Gastroesophageal sphincter (tissue), 4 donors: Measurements from ENCODE around the gene ARHGAP6. TPM values are rescaled to one million over a fixed set of nuclear protein-coding genes. Genes with fewer than 3 reads are reported as not detected.
"Not testable (repeated sequence)": the region's sequence is repeated elsewhere in the genome, so short reads cannot be mapped to it uniquely, and the experiment has no call there.

Source experiments
- ATAC-seq: fragments of 150-250 bp; one replicate; pipeline ENCODE4 v1.9.1; 2016; ENCODE audit warnings: mild to moderate bottlenecking, moderate library complexity
- H3K27ac ChIP-seq, 4 donors: fragments of 200-600 bp; sonication (generic) in 3 of 4; 1 replicate in 3 of 4; 2 replicates in 1 of 4; pipeline ENCODE4 v1.5.1; 2016 to 2019
- H3K27me3 ChIP-seq: fragments of 200-600 bp; sonication (generic); one replicate; pipeline ENCODE4 v1.5.1; 2019
- H3K36me3 ChIP-seq, 2 donors: fragments of 200-600 bp; sonication (generic); one replicate each; pipeline ENCODE4 v1.5.1; 2019; ENCODE audit warnings: control low read depth in 1 of 2
- H3K4me1 ChIP-seq, 3 donors: fragments of 200-600 bp; sonication (generic); 1 replicate in 2 of 3; 2 replicates in 1 of 3; pipeline ENCODE4 v1.5.1; 2016 to 2019; ENCODE audit warnings: control low read depth in 2 of 3
- H3K4me3 ChIP-seq, 2 donors: fragments of 200-600 bp; sonication (generic); one replicate each; pipeline ENCODE4 v1.5.1; 2019; ENCODE audit warnings: mild to moderate bottlenecking in 1 of 2, moderate library complexity in 1 of 2
- H3K9me3 ChIP-seq, 3 donors: fragments of 200-600 bp; sonication (generic); one replicate each; pipeline ENCODE4 v1.5.1; 2017 to 2019; ENCODE audit warnings: control low read depth in 2 of 3
- CTCF ChIP-seq, 4 experiments: fragments of 200-600 bp in 2 of 4; fragments of 450-650 bp in 2 of 4; sonication (generic) in 1 of 4; IDR thresholded peaks; one replicate each; pipeline ENCODE4 v1.5.1; 2017 to 2019; ENCODE audit warnings: antibody characterized with exemption in 4 of 4, mild to moderate bottlenecking in 2 of 4, moderate library complexity in 2 of 4
- EP300 ChIP-seq: sonication (generic); formaldehyde crosslinking; IDR thresholded peaks from one replicate; pipeline ENCODE4 v1.6.1; 2017; ENCODE audit warnings: antibody characterized with exemption, mild to moderate bottlenecking
- POLR2A ChIP-seq, 2 donors: fragments of 450-650 bp; IDR thresholded peaks; one replicate each; pipeline ENCODE4 v1.6.1; 2017; ENCODE audit warnings: antibody characterized with exemption in 2 of 2, mild to moderate bottlenecking in 2 of 2, moderate library complexity in 1 of 2
- POLR2AphosphoS5 ChIP-seq: sonication (generic); formaldehyde crosslinking; IDR thresholded peaks from one replicate; pipeline ENCODE4 v1.6.1; 2017; ENCODE audit warnings: antibody characterized with exemption
- WGBS, 2 donors: methylation state at CpG; one replicate each; pipeline ENCODE4 v1.1.5; 2018; ENCODE audit warnings: low coverage in 1 of 2; 5-methylcytosine and 5-hydroxymethylcytosine counted together
- total RNA-seq, 4 donors: library from RNA; depleted of rRNA; stranded (reverse); fragments of >200 nt; gene quantifications; one replicate each; pipeline ENCODE4 v1.1.0, GENCODE V29; 2016

ARHGAP6 gene
- total RNA-seq, 4 donors from 2014 or later: 25.2 to 35.1 (median 31.8) TPM

GRCh38 chrX:11509786-11510185 is 155.9 kb downstream of the ARHGAP6 start:
- no peaks in the 10 kb centered on the region for H3K36me3 ChIP-seq
- no peaks in the 10 kb centered on the region for H3K27me3 ChIP-seq
- TF ChIP-seq POLR2AphosphoS5 (no peak), POLR2A (IDR thresholded peaks at IDR 0.05) (no peak), CTCF (IDR thresholded peaks at IDR 0.05) (no peak)
- WGBS, 2 donors: 48 to 79% methylated on average over 2 to 3 of the region's 3 CpGs
- no peaks in the 10 kb centered on the region for H3K4me1 ChIP-seq
- H3K9me3 ChIP-seq: no peaks in the 10 kb centered on the region
- ATAC-seq: no peak
- no peak overlapping the region for H3K27ac ChIP-seq
- H3K4me3 ChIP-seq: no peak overlapping the region

- ATAC-seq: no peak
- H3K9me3 ChIP-seq: no peaks in the 10 kb centered on the region
- peaks cover 0 to 4% (median 0%) of the 10 kb centered on the region in 3 donors for H3K4me1 ChIP-seq
- H3K36me3 ChIP-seq: no peaks in the 10 kb centered on the region
- 48% methylated on average over 2 of the region's 2 CpGs; no CpG with 5 or more reads in 1 of the 2 donors for WGBS, 2 donors
- TF ChIP-seq POLR2A (IDR thresholded peaks at IDR 0.05): no peak
- no peak for TF ChIP-seq EP300
- no peak for TF ChIP-seq CTCF (IDR thresholded peaks at IDR 0.05)
- TF ChIP-seq POLR2AphosphoS5: no peak
- H3K27me3 ChIP-seq: no peaks in the 10 kb centered on the region
- H3K27ac ChIP-seq: no peak overlapping the region
- H3K4me3 ChIP-seq: no peak overlapping the region
Measured at GRCh38 chrX:11504234-11504633, 161.5 kb downstream of the ARHGAP6 start.

GRCh38 chrX:11499076-11500044 is 166.4 kb downstream of the ARHGAP6 start:
- WGBS, 2 donors: 31 to 39% methylated on average over 4 to 5 of the region's 5 CpGs
- no peak for TF ChIP-seq CTCF (IDR thresholded peaks at IDR 0.05)
- peak; percentile 17 for TF ChIP-seq POLR2AphosphoS5
- no peak overlapping the region for H3K27ac ChIP-seq
- no peaks in the 10 kb centered on the region for H3K9me3 ChIP-seq
- no peaks in the 10 kb centered on the region for H3K27me3 ChIP-seq
- ATAC-seq: no peak
- H3K4me1 ChIP-seq: peaks cover 0 to 4% (median 0%) of the 10 kb centered on the region in 3 donors
- H3K36me3 ChIP-seq: no peaks in the 10 kb centered on the region
- H3K4me3 ChIP-seq: no peak overlapping the region

- H3K4me3 ChIP-seq, H3K36me3 ChIP-seq, H3K4me1 ChIP-seq, H3K27ac ChIP-seq, ATAC-seq, H3K9me3 ChIP-seq, H3K27me3 ChIP-seq: not testable (repeated sequence)
- WGBS, 2 donors: 92% methylated on average over 2 of the region's 2 CpGs; no CpG with 5 or more reads in 1 of the 2 donors
Measured at GRCh38 chrX:11491375-11491774, 174.3 kb downstream of the ARHGAP6 start.

- WGBS, 2 donors: 40% methylated on average over 1 of the region's 1 CpG; no CpG with 5 or more reads in 1 of the 2 donors
- no peak for ATAC-seq
- no peak for TF ChIP-seq EP300
- no peak for TF ChIP-seq CTCF (IDR thresholded peaks at IDR 0.05)
- TF ChIP-seq POLR2A (IDR thresholded peaks at IDR 0.05): no peak
- TF ChIP-seq POLR2AphosphoS5: no peak
- H3K9me3 ChIP-seq: no peaks in the 10 kb centered on the region
- H3K36me3 ChIP-seq: no peaks in the 10 kb centered on the region
- peaks cover 0 to 23% (median 0%) of the 10 kb centered on the region in 3 donors for H3K4me1 ChIP-seq
- H3K4me3 ChIP-seq: no peak overlapping the region
- H3K27me3 ChIP-seq: no peaks in the 10 kb centered on the region
- H3K27ac ChIP-seq: no peak overlapping the region
Measured at GRCh38 chrX:11484290-11484689, 181.4 kb downstream of the ARHGAP6 start.
